Panc1 (cell line): ENCODE measurements around the gene SIGLEC11. TPM values are rescaled to one million over a fixed set of nuclear protein-coding genes. Genes with fewer than 3 reads are reported as not detected.
A peak's percentile ranks its signal among the peaks of the same experiment; 100 is the strongest.

Experiments used
- ATAC-seq: fragments of 200-7000 bp; cut with Tn5 transposase; 2 replicates; pipeline ENCODE4 v1.9.1; 2020; ENCODE audit warnings: mild to moderate bottlenecking, moderate library complexity
- BruUV-seq: library from RNA; stranded (reverse); fragments of 400-500 nt; replicated peaks from 2 replicates; lab custom pipeline; 2021; lab: Mats Ljungman, UMichigan
- CTCF ChIA-PET: fragments of 300-600 bp; sonication (Branson Sonifier 250); formaldehyde crosslinking; loops from one replicate; lab custom pipeline; 2022; ENCODE audit warnings: antibody characterized with exemption; lab: Charles Lee
- POLR2A ChIA-PET: fragments of 300-600 bp; sonication (Branson Sonifier 250); formaldehyde crosslinking; loops from one replicate; lab custom pipeline; 2022; ENCODE audit warnings: antibody characterized with exemption; lab: Charles Lee
- DNase-seq: peaks from one replicate; pipeline ENCODE4 v3.0.0-alpha.2; 2010; ENCODE audit warnings: low read depth, low spot score
- H3K27ac ChIP-seq: 2 replicates; pipeline ENCODE4 v1.5.1; 2011; ENCODE audit warnings: mild to moderate bottlenecking, low read length, inconsistent platforms
- H3K27me3 ChIP-seq: fragments of 200-500 bp; sonication (Bioruptor generic); 2 replicates; pipeline ENCODE4 v1.6.0; 2014; ENCODE audit warnings: low read length, inconsistent platforms; ENCODE audit not compliant: control insufficient read depth, insufficient read depth
- H3K36me3 ChIP-seq: fragments of 200-500 bp; sonication (Bioruptor generic); 2 replicates; pipeline ENCODE4 v1.5.1; 2014; ENCODE audit warnings: inconsistent platforms, mild to moderate bottlenecking, low read length, moderate library complexity; ENCODE audit not compliant: control insufficient read depth, insufficient read depth
- H3K4me1 ChIP-seq: 2 replicates; pipeline ENCODE4 v1.5.1; 2011; ENCODE audit warnings: inconsistent platforms, mild to moderate bottlenecking, low read length, moderate library complexity; ENCODE audit not compliant: control insufficient read depth, insufficient read depth
- H3K4me3 ChIP-seq, 2 experiments: 2 replicates each; pipeline ENCODE4 v1.5.1; 2011 to 2012; ENCODE audit warnings: low read depth in 2 of 2, low read length in 2 of 2, mild to moderate bottlenecking in 2 of 2, inconsistent platforms in 1 of 2, moderate library complexity in 1 of 2
- H3K9me3 ChIP-seq: fragments of 200-500 bp; sonication (Bioruptor generic); 2 replicates; pipeline ENCODE4 v1.5.1; 2014; ENCODE audit warnings: low read depth, mild to moderate bottlenecking, inconsistent platforms, low read length, moderate library complexity; ENCODE audit not compliant: control insufficient read depth, insufficient read depth
- POLR2AphosphoS5 ChIP-seq: IDR thresholded peaks from 2 replicates; pipeline ENCODE4 v1.6.1; 2012; ENCODE audit warnings: mild to moderate bottlenecking, low read depth, low read length, moderate library complexity
- SIN3A ChIP-seq: IDR thresholded peaks from 2 replicates; pipeline ENCODE4 v1.6.1; 2012; ENCODE audit warnings: low read depth, mild to moderate bottlenecking, low read length, moderate library complexity, borderline replicate concordance; ENCODE audit not compliant: insufficient read depth
- TCF7L2 ChIP-seq: IDR thresholded peaks from 2 replicates; pipeline ENCODE4 v1.6.1; 2011; ENCODE audit warnings: mild to moderate bottlenecking, low read depth, low read length, inconsistent platforms
- in situ Hi-C: cut with HindIII; loops from 2 replicates; pipeline ENCODE4 v1.10.0; 2016; ENCODE audit warnings: low sequenced_read_pairs, low pct_unique_long_range_greater_than_20kb
- intact Hi-C: fragments of 100-400 bp; cut with micrococcal nuclease; formaldehyde crosslinking; loops from one replicate; pipeline ENCODE4 v1.10.0; 2022; ENCODE audit not compliant: unreplicated experiment
- total RNA-seq: library from RNA; stranded (reverse); gene quantifications from one replicate; pipeline ENCODE4 v1.2.1, GENCODE V29; 2021; ENCODE audit not compliant: unreplicated experiment
- TF ChIP-seq, protein P1 (sequence below): fragments of 450-650 bp; IDR thresholded peaks from 2 replicates; pipeline ENCODE4 v1.5.1; 2017; ENCODE audit warnings: mild to moderate bottlenecking
- TF ChIP-seq, protein P2 (sequence below), 2 experiments: IDR thresholded peaks; 2 replicates each; pipeline ENCODE4 v1.6.1; 2011 to 2012; ENCODE audit warnings: low read depth in 2 of 2, control low read depth in 1 of 2, low read length in 1 of 2, mild to moderate bottlenecking in 1 of 2, moderate library complexity in 1 of 2; ENCODE audit not compliant: insufficient read depth in 1 of 2

The SIGLEC11 gene
- total RNA-seq, 1 experiment from 2014 or later: not detected

DNA sequence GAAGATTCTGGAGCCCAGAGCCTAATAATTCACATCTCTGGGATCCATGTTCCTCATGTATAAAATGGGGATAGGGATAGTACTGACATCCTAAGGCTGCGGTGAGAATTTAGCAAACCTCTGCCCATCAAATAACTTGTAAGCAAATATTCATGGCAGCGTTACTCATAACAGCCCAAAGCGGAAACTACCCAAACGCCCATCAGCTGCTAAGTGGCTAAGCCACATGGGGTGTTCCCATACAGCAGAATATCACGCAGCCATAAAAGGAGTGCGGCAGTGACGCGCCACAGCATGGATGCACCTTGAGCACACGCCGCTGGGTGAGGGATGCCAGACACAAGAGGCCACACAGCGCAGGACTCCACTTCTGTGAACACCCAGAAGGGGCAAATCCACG, 44.5 kb upstream of the SIGLEC11 start:
- ATAC-seq: no peak
- POLR2A ChIA-PET: no interaction called here

DNA sequence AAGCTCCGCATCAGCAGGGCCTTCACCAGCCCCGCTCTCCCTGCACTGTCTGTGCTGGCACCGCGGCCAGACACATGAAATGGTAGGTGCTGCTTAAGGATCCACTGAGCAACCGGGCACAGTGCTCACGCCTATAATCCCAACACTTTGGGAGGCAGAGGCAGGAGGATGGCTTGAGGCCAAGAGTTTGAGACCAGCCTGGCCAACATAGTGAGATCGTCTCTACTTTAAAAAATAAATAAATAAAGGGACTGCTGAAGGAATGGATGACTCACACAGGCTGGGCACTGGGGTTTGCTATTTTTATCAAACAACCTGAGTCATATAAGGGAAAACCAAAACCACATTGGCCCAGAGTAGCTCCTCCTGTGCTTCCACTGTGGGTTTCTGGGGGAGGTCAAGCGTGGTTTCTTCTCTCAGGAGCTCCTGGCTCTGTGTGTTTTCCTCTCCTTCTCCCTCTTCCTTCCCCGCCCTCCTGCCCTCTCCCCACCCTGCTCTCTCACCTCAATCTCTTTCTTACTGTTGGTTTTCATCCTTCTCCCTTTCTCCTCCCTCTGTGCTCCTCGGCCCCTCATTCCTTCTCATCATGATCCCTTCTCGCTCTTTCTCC, 42.9 kb upstream of the SIGLEC11 start:
- H3K27ac ChIP-seq: no peak overlapping the region
- ChIA-PET POLR2A (no interaction called here), CTCF (no interaction called here)
- in situ Hi-C loops (no loop called here), intact Hi-C loops (no loop called here)
- peak; percentile 94 for ATAC-seq
- no TSS peak for BruUV-seq
- no peaks in the 10 kb centered on the region for H3K27me3 ChIP-seq
- TF ChIP-seq POLR2AphosphoS5: no peak
- TF ChIP-seq, protein P1, sequence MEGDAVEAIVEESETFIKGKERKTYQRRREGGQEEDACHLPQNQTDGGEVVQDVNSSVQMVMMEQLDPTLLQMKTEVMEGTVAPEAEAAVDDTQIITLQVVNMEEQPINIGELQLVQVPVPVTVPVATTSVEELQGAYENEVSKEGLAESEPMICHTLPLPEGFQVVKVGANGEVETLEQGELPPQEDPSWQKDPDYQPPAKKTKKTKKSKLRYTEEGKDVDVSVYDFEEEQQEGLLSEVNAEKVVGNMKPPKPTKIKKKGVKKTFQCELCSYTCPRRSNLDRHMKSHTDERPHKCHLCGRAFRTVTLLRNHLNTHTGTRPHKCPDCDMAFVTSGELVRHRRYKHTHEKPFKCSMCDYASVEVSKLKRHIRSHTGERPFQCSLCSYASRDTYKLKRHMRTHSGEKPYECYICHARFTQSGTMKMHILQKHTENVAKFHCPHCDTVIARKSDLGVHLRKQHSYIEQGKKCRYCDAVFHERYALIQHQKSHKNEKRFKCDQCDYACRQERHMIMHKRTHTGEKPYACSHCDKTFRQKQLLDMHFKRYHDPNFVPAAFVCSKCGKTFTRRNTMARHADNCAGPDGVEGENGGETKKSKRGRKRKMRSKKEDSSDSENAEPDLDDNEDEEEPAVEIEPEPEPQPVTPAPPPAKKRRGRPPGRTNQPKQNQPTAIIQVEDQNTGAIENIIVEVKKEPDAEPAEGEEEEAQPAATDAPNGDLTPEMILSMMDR: no peak
- TF ChIP-seq, protein P2, sequence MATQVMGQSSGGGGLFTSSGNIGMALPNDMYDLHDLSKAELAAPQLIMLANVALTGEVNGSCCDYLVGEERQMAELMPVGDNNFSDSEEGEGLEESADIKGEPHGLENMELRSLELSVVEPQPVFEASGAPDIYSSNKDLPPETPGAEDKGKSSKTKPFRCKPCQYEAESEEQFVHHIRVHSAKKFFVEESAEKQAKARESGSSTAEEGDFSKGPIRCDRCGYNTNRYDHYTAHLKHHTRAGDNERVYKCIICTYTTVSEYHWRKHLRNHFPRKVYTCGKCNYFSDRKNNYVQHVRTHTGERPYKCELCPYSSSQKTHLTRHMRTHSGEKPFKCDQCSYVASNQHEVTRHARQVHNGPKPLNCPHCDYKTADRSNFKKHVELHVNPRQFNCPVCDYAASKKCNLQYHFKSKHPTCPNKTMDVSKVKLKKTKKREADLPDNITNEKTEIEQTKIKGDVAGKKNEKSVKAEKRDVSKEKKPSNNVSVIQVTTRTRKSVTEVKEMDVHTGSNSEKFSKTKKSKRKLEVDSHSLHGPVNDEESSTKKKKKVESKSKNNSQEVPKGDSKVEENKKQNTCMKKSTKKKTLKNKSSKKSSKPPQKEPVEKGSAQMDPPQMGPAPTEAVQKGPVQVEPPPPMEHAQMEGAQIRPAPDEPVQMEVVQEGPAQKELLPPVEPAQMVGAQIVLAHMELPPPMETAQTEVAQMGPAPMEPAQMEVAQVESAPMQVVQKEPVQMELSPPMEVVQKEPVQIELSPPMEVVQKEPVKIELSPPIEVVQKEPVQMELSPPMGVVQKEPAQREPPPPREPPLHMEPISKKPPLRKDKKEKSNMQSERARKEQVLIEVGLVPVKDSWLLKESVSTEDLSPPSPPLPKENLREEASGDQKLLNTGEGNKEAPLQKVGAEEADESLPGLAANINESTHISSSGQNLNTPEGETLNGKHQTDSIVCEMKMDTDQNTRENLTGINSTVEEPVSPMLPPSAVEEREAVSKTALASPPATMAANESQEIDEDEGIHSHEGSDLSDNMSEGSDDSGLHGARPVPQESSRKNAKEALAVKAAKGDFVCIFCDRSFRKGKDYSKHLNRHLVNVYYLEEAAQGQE (IDR thresholded peaks at IDR 0.05; ENCODE audit: insufficient read depth in 1 of 2, low read depth in 2 of 2, low read length in 1 of 2): no peak
- no peaks in the 10 kb centered on the region for H3K9me3 ChIP-seq
- H3K4me1 ChIP-seq: no peaks in the 10 kb centered on the region
- no peak overlapping the region for H3K4me3 ChIP-seq
- peak; percentile 55 for DNase-seq
- no peaks in the 10 kb centered on the region; the same call in 1 of the 2 replicates for H3K36me3 ChIP-seq

More for the DNA sequence above, 44.5 kb upstream of the SIGLEC11 start:
- Histone ChIP-seq H3K27ac (no peak overlapping the region), H3K27me3 (no peaks in the 10 kb centered on the region), H3K4me3 (no peak overlapping the region), H3K9me3 (no peaks in the 10 kb centered on the region), H3K36me3 (no peaks in the 10 kb centered on the region; the same call in 1 of the 2 replicates), H3K4me1 (no peaks in the 10 kb centered on the region)
- TF ChIP-seq TCF7L2 (no peak), SIN3A (no peak), POLR2AphosphoS5 (no peak)
- TF ChIP-seq, protein P1: no peak
- TF ChIP-seq, protein P2 (IDR thresholded peaks at IDR 0.05; ENCODE audit: insufficient read depth in 1 of 2, low read depth in 2 of 2, low read length in 1 of 2): no peak
- no TSS peak for BruUV-seq
- intact Hi-C loops: no loop called here
- CTCF ChIA-PET: no interaction called here
- in situ Hi-C loops: no loop called here
- DNase-seq: no peak
